AG04450 (cell line): ENCODE data around the gene TEP1. TPM values are rescaled to one million over a fixed set of nuclear protein-coding genes. Genes with fewer than 3 reads are reported as not detected.

ENCODE experiments used
- CTCF ChIA-PET: fragments of 300-600, 350-600 bp; formaldehyde crosslinking; extraction: SDS; loops from one replicate; lab custom pipeline; 2022; ENCODE audit warnings: antibody characterized with exemption, inconsistent platforms; lab: Charles Lee
- POLR2A ChIA-PET: fragments of 350-600 bp; formaldehyde crosslinking; extraction: SDS; loops from one replicate; lab custom pipeline; 2021; ENCODE audit warnings: antibody characterized with exemption, inconsistent platforms; lab: Yijun Ruan, JAX
- DNase-seq: peaks from one replicate; pipeline ENCODE4 v3.0.0-alpha.2; 2011; ENCODE audit warnings: low read depth, low spot score
- H3K27ac ChIP-seq: one replicate; pipeline ENCODE4 v1.5.1; 2012; ENCODE audit warnings: low read depth, low read length, control low read depth
- H3K27me3 ChIP-seq: one replicate; pipeline ENCODE4 v1.6.0; 2012; ENCODE audit warnings: low read length; ENCODE audit not compliant: control insufficient read depth, insufficient read depth
- H3K4me3 ChIP-seq: 2 replicates; pipeline ENCODE4 v1.5.1; 2011; ENCODE audit warnings: mild to moderate bottlenecking, low read depth, low read length, control low read depth
- H3K9me3 ChIP-seq: 2 replicates; pipeline ENCODE4 v1.5.1; 2012; ENCODE audit warnings: low read length; ENCODE audit not compliant: control insufficient read depth, insufficient read depth
- CTCF ChIP-seq: IDR thresholded peaks from 2 replicates; pipeline ENCODE4 v1.5.1; 2011; ENCODE audit warnings: low read depth, low read length, control low read depth, inconsistent platforms
- polyA plus RNA-seq: library from polyadenylated mRNA; depleted of rRNA; stranded (reverse); fragments of >200 nt; gene quantifications from 2 replicates; pipeline ENCODE4 v1.2.3, GENCODE V29; 2011

Gene TEP1
- polyA plus RNA-seq, 1 experiment = 18.8 TPM

- no peaks in the 10 kb centered on the region for H3K27me3 ChIP-seq
- no peak for DNase-seq
- H3K4me3 ChIP-seq = no peak overlapping the region
- TF ChIP-seq CTCF = no peak
- no peak overlapping the region for H3K27ac ChIP-seq
- CTCF ChIA-PET = interaction anchor here (1.0 to 8.9 kb wide), 5 partner anchors 7 to 357 kb away, joined by 3 to 158 read pairs (median 4); partner anchors contain the start of gene PARP2
- POLR2A ChIA-PET = interaction anchor here (1.4 kb wide), 1 partner anchor 9 kb away, joined by 14 read pairs; the partner anchor contains the start of gene PARP2
- no peaks in the 10 kb centered on the region for H3K9me3 ChIP-seq
These were observed 79.3 kb downstream of the TEP1 start for GRCh38 chr14:20334017-20334416.

GRCh38 chr14:20333494-20333841, 79.8 kb downstream of the TEP1 start:
- ChIA-PET CTCF (interaction anchor here (1.0 to 8.9 kb wide), 6 partner anchors 8 to 357 kb away, joined by 3 to 158 read pairs (median 4); partner anchors contain the start of genes PARP2 and TTC5), POLR2A (interaction anchor here (1.4 kb wide), 1 partner anchor 9 kb away, joined by 14 read pairs; the partner anchor contains the start of gene PARP2)
- DNase-seq = no peak
- no peaks in the 10 kb centered on the region for H3K9me3 ChIP-seq
- no peaks in the 10 kb centered on the region for H3K27me3 ChIP-seq
- no peak for TF ChIP-seq CTCF
- H3K4me3 ChIP-seq = peak overlapping the region; percentile 82
- H3K27ac ChIP-seq = no peak overlapping the region

- peak within 1 kb of the TSS; percentile 82 for H3K4me3 ChIP-seq
- no peak for TF ChIP-seq CTCF
- peak within 1 kb of the TSS; percentile 59 for H3K27ac ChIP-seq
- ChIA-PET CTCF (interaction anchor here (0.9 to 8.9 kb wide), 8 partner anchors 7 to 358 kb away, joined by 3 to 158 read pairs (median 4); partner anchors contain the start of genes PARP2 and TTC5), POLR2A (interaction anchor here (0.7 to 1.5 kb wide), 3 partner anchors 10 to 123 kb away, joined by 3 to 14 read pairs (median 9); partner anchors contain the start of genes APEX1 and PARP2)
- no peaks in the 10 kb centered on the region for H3K9me3 ChIP-seq
- DNase-seq = peak; percentile 48
- H3K27me3 ChIP-seq = no peaks in the 10 kb centered on the region
These were observed 80.4 kb downstream of the TEP1 start, which contains the start of gene CCNB1IP1 for GRCh38 chr14:20332788-20333493. CCNB1IP1 (minus strand) TSS chr14:20333279; CDS start chr14:20316523, 16,756 bp downstream.

GRCh38 chr14:20332431-20332787, 80.9 kb downstream of the TEP1 start:
- TF ChIP-seq CTCF = no peak
- H3K27me3 ChIP-seq = no peaks in the 10 kb centered on the region
- peak overlapping the region; percentile 59 for H3K27ac ChIP-seq
- CTCF ChIA-PET = interaction anchor here (0.9 to 8.9 kb wide), 5 partner anchors 9 to 281 kb away, joined by 3 to 158 read pairs (median 6); partner anchors contain the start of genes PARP2 and TTC5
- no peaks in the 10 kb centered on the region for H3K9me3 ChIP-seq
- peak overlapping the region; percentile 82 for H3K4me3 ChIP-seq
- POLR2A ChIA-PET = interaction anchor here (0.7 to 1.5 kb wide), 2 partner anchors 11 to 123 kb away, joined by 3 to 9 read pairs; partner anchors contain the start of genes APEX1 and PARP2
- DNase-seq = no peak
